Naive thymus-derived CD4-positive, alpha-beta T cell (primary cell): ENCODE results near the gene ADAMTS9. TPM values are rescaled to one million over a fixed set of nuclear protein-coding genes. Genes with fewer than 3 reads are reported as not detected.

Experiments
- ATAC-seq: fragments of 150-1000 bp; cut with Tn5 transposase; 2 replicates; pipeline ENCODE4 v1.10.0; 2021; ENCODE audit warnings: mild to moderate bottlenecking, moderate library complexity
- CTCF ChIA-PET: fragments of 350-600 bp; sonication (Branson Sonifier 250); formaldehyde crosslinking; loops from one replicate; lab custom pipeline; 2021; ENCODE audit warnings: antibody characterized with exemption; lab: Charles Lee
- POLR2A ChIA-PET: fragments of 350-600 bp; sonication (Branson Sonifier 250); formaldehyde crosslinking; loops from one replicate; lab custom pipeline; 2021; ENCODE audit warnings: antibody characterized with exemption, inconsistent platforms; lab: Charles Lee
- DNase-seq, 9 donors: peaks; one replicate each; pipeline versions ENCODE4 v3.0.0 to v3.0.0-alpha.2; 2020 to 2022; ENCODE audit warnings: mixed read lengths in 1 of 9
- H3K27ac ChIP-seq: one replicate; pipeline ENCODE4 v1.7.0; 2013; ENCODE audit warnings: mild to moderate bottlenecking, low read depth, low read length, moderate library complexity
- H3K27me3 ChIP-seq, 2 donors: one replicate each; pipeline ENCODE4 v1.7.0; 2013; ENCODE audit warnings: low read length in 2 of 2, mild to moderate bottlenecking in 2 of 2, moderate library complexity in 2 of 2; ENCODE audit not compliant: control insufficient read depth in 2 of 2, insufficient read depth in 2 of 2
- H3K36me3 ChIP-seq, 3 experiments: 1 replicate in 2 of 3; 2 replicates in 1 of 3; pipeline ENCODE4 v1.7.0; 2013; ENCODE audit warnings: low read length in 3 of 3, mild to moderate bottlenecking in 3 of 3, moderate library complexity in 1 of 3; ENCODE audit not compliant: insufficient read depth in 3 of 3, control insufficient read depth in 2 of 3
- H3K4me1 ChIP-seq, 2 donors: one replicate each; pipeline ENCODE4 v1.7.0; 2013; ENCODE audit warnings: low read length in 2 of 2, mild to moderate bottlenecking in 2 of 2, moderate library complexity in 1 of 2; ENCODE audit not compliant: control insufficient read depth in 2 of 2, insufficient read depth in 2 of 2
- H3K4me3 ChIP-seq: 2 replicates; pipeline ENCODE4 v1.7.0; 2013; ENCODE audit warnings: mild to moderate bottlenecking, low read length
- H3K9me3 ChIP-seq, 3 experiments: 1 replicate in 2 of 3; 2 replicates in 1 of 3; pipeline ENCODE4 v1.7.0; 2013; ENCODE audit warnings: low read length in 3 of 3; ENCODE audit not compliant: control insufficient read depth in 2 of 3
- H3K27ac Mint-ChIP-seq, 9 donors: one replicate each; pipeline ENCODE4 v1.8.0; 2020 to 2022; ENCODE audit warnings: mixed read lengths in 9 of 9, mild to moderate bottlenecking in 8 of 9, moderate library complexity in 5 of 9, inconsistent platforms in 2 of 9
- H3K27me3 Mint-ChIP-seq, 5 donors: one replicate each; pipeline ENCODE4 v1.8.0; 2021 to 2022; ENCODE audit warnings: mixed read lengths in 5 of 5, mild to moderate bottlenecking in 1 of 5
- H3K36me3 Mint-ChIP-seq, 5 donors: one replicate each; pipeline ENCODE4 v1.8.0; 2020 to 2022; ENCODE audit warnings: mixed read lengths in 5 of 5, mild to moderate bottlenecking in 3 of 5, inconsistent platforms in 1 of 5
- H3K4me1 Mint-ChIP-seq, 7 donors: one replicate each; pipeline ENCODE4 v1.8.0; 2020 to 2022; ENCODE audit warnings: mixed read lengths in 7 of 7, mild to moderate bottlenecking in 3 of 7, inconsistent platforms in 1 of 7
- H3K4me3 Mint-ChIP-seq, 10 donors: one replicate each; pipeline ENCODE4 v1.8.0; 2020 to 2022; ENCODE audit warnings: mild to moderate bottlenecking in 10 of 10, mixed read lengths in 10 of 10, moderate library complexity in 6 of 10, inconsistent platforms in 2 of 10
- H3K9me3 Mint-ChIP-seq, 11 donors: one replicate each; pipeline ENCODE4 v1.8.0; 2020 to 2022; ENCODE audit warnings: mixed read lengths in 11 of 11, mild to moderate bottlenecking in 4 of 11, inconsistent platforms in 1 of 11, moderate library complexity in 1 of 11
- intact Hi-C, 2 donors: fragments of 100-400 bp; cut with micrococcal nuclease; formaldehyde crosslinking; loops; one replicate each; pipeline ENCODE4 v1.15.1; 2023
- polyA plus RNA-seq, 2 donors: library from polyadenylated mRNA; unstranded; fragments of 300-500 nt; fragmentation: Illumina TruSeq; gene quantifications; one replicate each; pipeline ENCODE4 v1.2.3, GENCODE V29; 2021
- total RNA-seq, 6 experiments: library from RNA in 5 of 6; stranded (reverse) in 5 of 6; gene quantifications; 1 replicate in 5 of 6; 2 replicates in 1 of 6; pipeline ENCODE4 v1.2.3 and lab custom pipeline; 2021 to 2026

ADAMTS9 gene
- total and polyA plus RNA-seq, 7 experiments from 2014 or later, result not detected

GRCh38 chr3:64604313-64604712, 83.5 kb downstream of the ADAMTS9 start:
- ATAC-seq (no peak), DNase-seq (no peak)
- Mint-ChIP-seq H3K9me3 (peaks cover 0 to 6% (median 0%) of the 10 kb centered on the region in 11 donors), H3K36me3 (no peaks in the 10 kb centered on the region), H3K27me3 (peaks cover 0 to 5% (median 0%) of the 10 kb centered on the region in 5 donors), H3K4me3 (no peak overlapping the region), H3K27ac (no peak overlapping the region), H3K4me1 (no peaks in the 10 kb centered on the region)
- no peaks in the 10 kb centered on the region for H3K27me3 ChIP-seq
- H3K27ac ChIP-seq, result no peak overlapping the region
- H3K36me3 ChIP-seq, result no peaks in the 10 kb centered on the region
- H3K9me3 ChIP-seq, result no peaks in the 10 kb centered on the region
- intact Hi-C loops, result no loop called here
- POLR2A ChIA-PET, result no interaction called here
- no peaks in the 10 kb centered on the region for H3K4me1 ChIP-seq
- H3K4me3 ChIP-seq, result no peak overlapping the region
- CTCF ChIA-PET, result no interaction called here

DNA sequence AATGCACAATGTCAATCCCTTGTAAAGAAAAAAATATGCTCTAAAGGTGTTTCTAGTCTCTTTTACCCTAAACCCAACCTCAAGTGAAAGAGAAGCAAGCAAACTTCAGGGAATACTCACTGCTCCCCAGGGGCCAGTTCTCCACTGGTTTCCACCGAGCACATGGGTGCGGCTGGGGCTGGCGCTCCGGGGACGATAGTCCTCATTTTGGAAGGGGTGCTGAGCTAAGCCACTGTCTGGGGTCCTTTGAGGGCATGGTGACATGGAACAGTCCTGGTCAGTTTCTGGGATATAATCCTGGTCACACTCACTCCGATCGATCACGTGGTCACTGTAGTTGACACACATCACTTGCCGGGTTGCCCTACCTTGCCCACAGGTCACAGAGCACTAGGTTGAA, 86.0 kb downstream of the ADAMTS9 start:
- Mint-ChIP-seq H3K9me3 (peaks cover 0 to 6% (median 0%) of the 10 kb centered on the region in 11 donors), H3K27me3 (no peaks in the 10 kb centered on the region), H3K4me1 (no peaks in the 10 kb centered on the region), H3K27ac (no peak overlapping the region), H3K4me3 (no peak overlapping the region), H3K36me3 (no peaks in the 10 kb centered on the region)
- ChIA-PET POLR2A (no interaction called here), CTCF (no interaction called here)
- Histone ChIP-seq H3K27ac (no peak overlapping the region), H3K4me3 (no peak overlapping the region), H3K27me3 (no peaks in the 10 kb centered on the region), H3K9me3 (no peaks in the 10 kb centered on the region), H3K4me1 (no peaks in the 10 kb centered on the region), H3K36me3 (no peaks in the 10 kb centered on the region)
- intact Hi-C loops, result no loop called here
- DNase-seq (no peak), ATAC-seq (no peak)

DNA sequence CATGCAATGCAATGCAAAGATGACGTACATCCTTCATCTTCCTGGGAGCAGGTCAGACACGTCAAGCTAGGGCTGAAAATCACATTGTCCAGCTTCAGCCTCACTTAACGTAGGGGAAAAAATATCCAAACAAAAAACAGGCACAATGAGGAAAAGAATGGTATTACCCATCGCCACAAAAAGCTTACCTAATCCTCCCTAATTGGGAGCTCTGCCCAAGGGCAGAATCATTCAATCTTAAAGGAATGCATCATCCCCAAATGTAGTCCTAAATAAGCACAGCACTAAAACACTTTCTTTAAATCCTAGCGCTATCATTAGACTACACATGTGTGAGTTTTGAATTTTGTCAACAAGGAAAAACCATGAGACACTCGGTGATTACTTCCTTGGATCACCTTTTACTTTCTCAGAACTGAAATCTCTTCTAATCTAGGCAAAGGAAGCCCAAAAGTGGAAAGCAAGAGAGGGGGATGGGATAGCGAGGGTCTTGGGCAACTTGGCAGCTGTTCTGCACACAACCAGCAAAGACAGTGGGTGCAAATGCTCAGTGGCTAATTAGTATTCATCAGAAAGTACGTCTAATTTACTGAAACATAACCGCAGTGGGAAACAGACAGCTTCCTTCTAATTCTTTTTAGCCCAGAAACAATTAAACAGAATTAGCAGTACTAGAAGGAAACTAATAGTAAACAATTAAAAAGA, 87.4 kb downstream of the ADAMTS9 start:
- H3K36me3 ChIP-seq, result no peaks in the 10 kb centered on the region
- Mint-ChIP-seq H3K4me1 (no peaks in the 10 kb centered on the region), H3K27me3 (no peaks in the 10 kb centered on the region), H3K4me3 (no peak overlapping the region), H3K9me3 (peaks cover 0 to 6% (median 0%) of the 10 kb centered on the region in 11 donors), H3K27ac (no peak overlapping the region), H3K36me3 (no peaks in the 10 kb centered on the region)
- H3K4me1 ChIP-seq, result no peaks in the 10 kb centered on the region
- intact Hi-C loops, result no loop called here
- H3K27me3 ChIP-seq, result no peaks in the 10 kb centered on the region
- DNase-seq (no peak), ATAC-seq (no peak)
- H3K27ac ChIP-seq, result no peak overlapping the region
- H3K9me3 ChIP-seq, result no peaks in the 10 kb centered on the region
- CTCF ChIA-PET, result no interaction called here
- POLR2A ChIA-PET, result no interaction called here
- no peak overlapping the region for H3K4me3 ChIP-seq

- CTCF ChIA-PET, result no interaction called here
- H3K4me3 ChIP-seq, result no peak overlapping the region
- DNase-seq (no peak), ATAC-seq (no peak)
- POLR2A ChIA-PET, result no interaction called here
- Mint-ChIP-seq H3K36me3 (no peaks in the 10 kb centered on the region), H3K27ac (no peak overlapping the region), H3K27me3 (no peaks in the 10 kb centered on the region), H3K9me3 (peaks cover 0 to 6% (median 0%) of the 10 kb centered on the region in 11 donors), H3K4me3 (no peak overlapping the region), H3K4me1 (no peaks in the 10 kb centered on the region)
- H3K27ac ChIP-seq, result no peak overlapping the region
- no peaks in the 10 kb centered on the region for H3K36me3 ChIP-seq
- H3K9me3 ChIP-seq, result no peaks in the 10 kb centered on the region
- H3K27me3 ChIP-seq, result no peaks in the 10 kb centered on the region
- intact Hi-C loops, result no loop called here
- no peaks in the 10 kb centered on the region for H3K4me1 ChIP-seq
Measured at GRCh38 chr3:64599651-64600050, 88.1 kb downstream of the ADAMTS9 start.

- DNase-seq, result no peak
- no peaks in the 10 kb centered on the region for H3K36me3 ChIP-seq
- ChIA-PET CTCF (no interaction called here), POLR2A (no interaction called here)
- no peaks in the 10 kb centered on the region for H3K4me1 ChIP-seq
- Mint-ChIP-seq H3K9me3 (peaks cover 0 to 4% (median 0%) of the 10 kb centered on the region in 11 donors), H3K27ac (no peak overlapping the region), H3K4me3 (no peak overlapping the region), H3K4me1 (no peaks in the 10 kb centered on the region), H3K27me3 (no peaks in the 10 kb centered on the region), H3K36me3 (no peaks in the 10 kb centered on the region)
- no peak overlapping the region for H3K4me3 ChIP-seq
- H3K27me3 ChIP-seq, result no peaks in the 10 kb centered on the region
- no peaks in the 10 kb centered on the region for H3K9me3 ChIP-seq
- no peak for ATAC-seq
- intact Hi-C loops, result no loop called here
- no peak overlapping the region for H3K27ac ChIP-seq
Measured at GRCh38 chr3:64595253-64595694, 92.5 kb downstream of the ADAMTS9 start.

- no peak overlapping the region for H3K4me3 Mint-ChIP-seq
- Histone ChIP-seq H3K27ac (no peak overlapping the region), H3K4me3 (no peak overlapping the region), H3K4me1 (no peaks in the 10 kb centered on the region), H3K27me3 (no peaks in the 10 kb centered on the region), H3K36me3 (no peaks in the 10 kb centered on the region), H3K9me3 (no peaks in the 10 kb centered on the region)
- ChIA-PET POLR2A (no interaction called here), CTCF (no interaction called here)
- DNase-seq, result no peak
- intact Hi-C loops, result no loop called here
- no peak for ATAC-seq
- H3K36me3 Mint-ChIP-seq, result no peaks in the 10 kb centered on the region
- H3K9me3 Mint-ChIP-seq, result peaks cover 0 to 4% (median 0%) of the 10 kb centered on the region in 11 donors
- no peaks in the 10 kb centered on the region for H3K4me1 Mint-ChIP-seq
- no peaks in the 10 kb centered on the region for H3K27me3 Mint-ChIP-seq
- H3K27ac Mint-ChIP-seq, result no peak overlapping the region
Measured at GRCh38 chr3:64594134-64594533, 93.7 kb downstream of the ADAMTS9 start.

GRCh38 chr3:64593350-64593749, 94.5 kb downstream of the ADAMTS9 start:
- H3K36me3 Mint-ChIP-seq, result no peaks in the 10 kb centered on the region
- no peaks in the 10 kb centered on the region for H3K4me1 Mint-ChIP-seq
- no peak overlapping the region for H3K27ac Mint-ChIP-seq
- ChIA-PET CTCF (no interaction called here), POLR2A (no interaction called here)
- H3K27me3 Mint-ChIP-seq, result no peaks in the 10 kb centered on the region
- peaks cover 0 to 4% (median 0%) of the 10 kb centered on the region in 11 donors for H3K9me3 Mint-ChIP-seq
- intact Hi-C loops, result no loop called here
- no peak overlapping the region for H3K27ac ChIP-seq
- ATAC-seq (no peak), DNase-seq (no peak)
- no peaks in the 10 kb centered on the region for H3K9me3 ChIP-seq
- no peaks in the 10 kb centered on the region for H3K36me3 ChIP-seq
- H3K4me3 Mint-ChIP-seq, result no peak overlapping the region
- H3K4me1 ChIP-seq, result no peaks in the 10 kb centered on the region
- no peak overlapping the region for H3K4me3 ChIP-seq
- no peaks in the 10 kb centered on the region for H3K27me3 ChIP-seq
